Calu3 (cell line): ENCODE measurements around the gene FRMD6. TPM values are rescaled to one million over a fixed set of nuclear protein-coding genes. Genes with fewer than 3 reads are reported as not detected.

Experiments used
- BruUV-seq: library from RNA; stranded (reverse); fragments of 400-500 nt; replicated peaks from 2 replicates; lab custom pipeline; 2021; lab: Mats Ljungman, UMichigan
- CTCF ChIA-PET: fragments of 300-600 bp; sonication (Branson Sonifier 250); formaldehyde crosslinking; loops from one replicate; lab custom pipeline; 2022; ENCODE audit warnings: antibody characterized with exemption; lab: Charles Lee
- DNase-seq: peaks from one replicate; pipeline ENCODE4 v3.0.0; 2022
- H3K27ac Mint-ChIP-seq: one replicate; pipeline ENCODE4 v1.8.0; 2022; ENCODE audit warnings: mixed read lengths; ENCODE audit not compliant: unreplicated experiment
- H3K27me3 Mint-ChIP-seq: one replicate; pipeline ENCODE4 v1.8.0; 2022; ENCODE audit warnings: mixed read lengths; ENCODE audit not compliant: unreplicated experiment
- H3K36me3 Mint-ChIP-seq: one replicate; pipeline ENCODE4 v1.8.0; 2022; ENCODE audit warnings: mild to moderate bottlenecking, moderate library complexity, mixed read lengths; ENCODE audit not compliant: insufficient read depth, unreplicated experiment
- H3K4me1 Mint-ChIP-seq: one replicate; pipeline ENCODE4 v1.8.0; 2022; ENCODE audit warnings: mild to moderate bottlenecking, low read depth, mixed read lengths; ENCODE audit not compliant: unreplicated experiment
- H3K4me3 Mint-ChIP-seq: one replicate; pipeline ENCODE4 v1.8.0; 2022; ENCODE audit warnings: mild to moderate bottlenecking, low read depth, moderate library complexity, mixed read lengths; ENCODE audit not compliant: unreplicated experiment
- H3K9me3 Mint-ChIP-seq: one replicate; pipeline ENCODE4 v1.8.0; 2022; ENCODE audit warnings: low read depth, mixed read lengths; ENCODE audit not compliant: unreplicated experiment
- intact Hi-C: fragments of 100-400 bp; cut with micrococcal nuclease; formaldehyde crosslinking; loops from one replicate; pipeline ENCODE4 v1.10.0; 2022; ENCODE audit not compliant: unreplicated experiment
- total RNA-seq: library from RNA; stranded (reverse); gene quantifications from 2 replicates; pipeline ENCODE4 v1.2.3, GENCODE V29; 2022
- TF ChIP-seq, protein P1 (sequence below): fragments of 200-600 bp; IDR thresholded peaks from one replicate; pipeline ENCODE4 v1.8.0; 2022; ENCODE audit warnings: antibody characterized with exemption; ENCODE audit not compliant: unreplicated experiment

The FRMD6 gene
- total RNA-seq, 1 experiment from 2014 or later: 33.3 TPM

DNA sequence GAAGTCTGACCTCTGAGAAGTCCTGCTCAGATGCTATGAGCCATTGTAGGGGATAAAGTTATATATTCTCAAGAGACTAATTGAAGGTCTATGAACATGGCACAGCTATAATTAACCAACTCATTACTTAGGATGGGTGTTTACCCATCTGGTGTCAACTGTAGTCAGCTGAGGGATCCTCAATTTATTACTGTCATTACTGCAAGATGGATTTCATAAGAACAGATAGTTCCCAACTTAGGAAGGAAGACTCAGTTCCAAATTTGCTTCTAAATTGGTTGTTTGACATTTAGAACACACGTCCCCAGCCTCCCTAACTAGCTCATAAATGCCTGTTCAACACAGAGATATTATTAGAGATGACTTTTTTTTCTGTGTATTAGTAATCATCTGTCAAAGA is 81.4 kb downstream of the FRMD6 start:
- Mint-ChIP-seq H3K36me3 (no peaks in the 10 kb centered on the region), H3K4me1 (peaks cover 13% of the 10 kb centered on the region), H3K9me3 (no peaks in the 10 kb centered on the region), H3K4me3 (no peak overlapping the region), H3K27ac (no peak overlapping the region), H3K27me3 (no peaks in the 10 kb centered on the region)
- TF ChIP-seq, protein P1, sequence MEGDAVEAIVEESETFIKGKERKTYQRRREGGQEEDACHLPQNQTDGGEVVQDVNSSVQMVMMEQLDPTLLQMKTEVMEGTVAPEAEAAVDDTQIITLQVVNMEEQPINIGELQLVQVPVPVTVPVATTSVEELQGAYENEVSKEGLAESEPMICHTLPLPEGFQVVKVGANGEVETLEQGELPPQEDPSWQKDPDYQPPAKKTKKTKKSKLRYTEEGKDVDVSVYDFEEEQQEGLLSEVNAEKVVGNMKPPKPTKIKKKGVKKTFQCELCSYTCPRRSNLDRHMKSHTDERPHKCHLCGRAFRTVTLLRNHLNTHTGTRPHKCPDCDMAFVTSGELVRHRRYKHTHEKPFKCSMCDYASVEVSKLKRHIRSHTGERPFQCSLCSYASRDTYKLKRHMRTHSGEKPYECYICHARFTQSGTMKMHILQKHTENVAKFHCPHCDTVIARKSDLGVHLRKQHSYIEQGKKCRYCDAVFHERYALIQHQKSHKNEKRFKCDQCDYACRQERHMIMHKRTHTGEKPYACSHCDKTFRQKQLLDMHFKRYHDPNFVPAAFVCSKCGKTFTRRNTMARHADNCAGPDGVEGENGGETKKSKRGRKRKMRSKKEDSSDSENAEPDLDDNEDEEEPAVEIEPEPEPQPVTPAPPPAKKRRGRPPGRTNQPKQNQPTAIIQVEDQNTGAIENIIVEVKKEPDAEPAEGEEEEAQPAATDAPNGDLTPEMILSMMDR: no peak
- BruUV-seq: no TSS peak
- intact Hi-C loops: no loop called here
- no peak for DNase-seq
- CTCF ChIA-PET: no interaction called here

GRCh38 chr14:51735851-51736250 is 84.1 kb downstream of the FRMD6 start:
- no peak overlapping the region for H3K27ac Mint-ChIP-seq
- no TSS peak for BruUV-seq
- no peaks in the 10 kb centered on the region for H3K27me3 Mint-ChIP-seq
- H3K4me1 Mint-ChIP-seq: peaks cover 13% of the 10 kb centered on the region
- no peaks in the 10 kb centered on the region for H3K9me3 Mint-ChIP-seq
- no peak overlapping the region for H3K4me3 Mint-ChIP-seq
- DNase-seq: no peak
- CTCF ChIA-PET: no interaction called here
- TF ChIP-seq, protein P1: no peak
- intact Hi-C loops: no loop called here
- H3K36me3 Mint-ChIP-seq: no peaks in the 10 kb centered on the region

DNA sequence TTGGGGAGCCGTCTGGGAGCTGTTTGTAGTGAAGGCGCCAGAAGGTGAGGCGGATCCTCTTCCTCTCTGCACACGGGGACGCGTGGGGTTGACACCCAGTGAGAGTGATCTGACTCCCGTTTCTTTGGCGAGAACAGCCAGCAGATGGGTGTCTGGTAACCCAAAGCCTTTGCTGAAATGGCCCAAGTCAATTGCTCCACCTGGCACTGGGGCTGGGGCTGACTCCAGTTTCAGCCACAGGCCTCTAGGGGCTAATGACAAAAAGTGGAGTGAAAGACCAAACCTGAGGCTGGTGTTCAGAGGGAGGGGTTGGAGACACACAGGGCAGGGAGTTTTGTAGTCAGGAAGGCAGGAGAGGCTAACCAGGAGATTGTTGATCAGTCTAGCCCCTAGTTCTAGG is 87.0 kb downstream of the FRMD6 start:
- Mint-ChIP-seq H3K4me1 (peaks cover 13% of the 10 kb centered on the region), H3K27ac (no peak overlapping the region), H3K4me3 (no peak overlapping the region), H3K36me3 (no peaks in the 10 kb centered on the region), H3K9me3 (peaks cover 2% of the 10 kb centered on the region), H3K27me3 (no peaks in the 10 kb centered on the region)
- intact Hi-C loops: no loop called here
- CTCF ChIA-PET: interaction anchor here (1.2 kb wide), 1 partner anchor 455 kb away, joined by 4 read pairs; no protein-coding TSS in a partner anchor
- TF ChIP-seq, protein P1: no peak
- no TSS peak for BruUV-seq
- DNase-seq: peak; percentile 4

DNA sequence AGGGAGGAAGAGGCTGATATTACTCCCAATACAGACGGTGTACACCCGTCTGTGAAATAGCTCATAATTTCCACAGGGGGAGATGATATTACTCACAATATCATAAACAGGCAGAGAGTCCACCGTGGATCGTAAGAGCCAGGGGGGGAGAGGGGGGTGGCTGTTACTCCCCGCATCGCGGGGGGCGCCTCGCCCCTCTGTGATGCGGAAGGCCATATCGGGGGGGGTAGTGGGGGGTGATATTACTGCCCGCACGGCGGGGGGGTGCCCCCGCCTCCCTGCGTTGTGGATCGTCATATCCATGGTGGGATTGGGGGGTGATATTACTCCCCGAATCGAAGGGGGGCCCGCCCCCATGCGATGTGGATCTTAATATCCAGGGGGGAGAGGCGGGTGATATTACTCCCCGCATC is 91.9 kb downstream of the FRMD6 start:
- Mint-ChIP-seq H3K27me3 (no peaks in the 10 kb centered on the region), H3K36me3 (no peaks in the 10 kb centered on the region), H3K9me3 (peaks cover 2% of the 10 kb centered on the region), H3K4me3 (no peak overlapping the region), H3K27ac (no peak overlapping the region), H3K4me1 (no peaks in the 10 kb centered on the region)
- no peak for DNase-seq
- CTCF ChIA-PET: no interaction called here
- intact Hi-C loops: no loop called here
- TF ChIP-seq, protein P1: no peak
- BruUV-seq: no TSS peak
